Muscle of leg (tissue), 11 donors: ENCODE results near the gene BANP. TPM values are rescaled to one million over a fixed set of nuclear protein-coding genes. Genes with fewer than 3 reads are reported as not detected.

ENCODE experiments used
- DNase-seq: peaks from one replicate; pipeline ENCODE4 v3.0.0; 2013
- H3K27ac ChIP-seq: one replicate; pipeline ENCODE4 v1.5.1; 2013; ENCODE audit warnings: mild to moderate bottlenecking, low read length, control low read depth
- H3K27me3 ChIP-seq: one replicate; pipeline ENCODE4 v1.6.1; 2013; ENCODE audit warnings: low read length; ENCODE audit not compliant: control insufficient read depth, insufficient read depth
- H3K36me3 ChIP-seq: one replicate; pipeline ENCODE4 v1.6.1; 2013; ENCODE audit warnings: low read length; ENCODE audit not compliant: control insufficient read depth, insufficient read depth
- H3K4me1 ChIP-seq: one replicate; pipeline ENCODE4 v1.6.1; 2013; ENCODE audit warnings: low read length; ENCODE audit not compliant: control insufficient read depth, insufficient read depth
- H3K4me3 ChIP-seq: one replicate; pipeline ENCODE4 v1.5.1; 2013; ENCODE audit warnings: low read length, control low read depth
- H3K9me3 ChIP-seq: replicated peaks from 2 replicates; pipeline ENCODE4 v1.6.1; 2013; ENCODE audit warnings: low read depth, low read length; ENCODE audit not compliant: control insufficient read depth
- WGBS: methylation state at CpG from one replicate; pipeline ENCODE4 v1.1.5; 2013; ENCODE audit warnings: missing lambda C conversion rate; ENCODE audit not compliant: insufficient coverage; 5-methylcytosine and 5-hydroxymethylcytosine counted together
- polyA plus RNA-seq, 8 donors: library from polyadenylated mRNA; unstranded; fragments of 120-200 nt; gene quantifications; one replicate each; pipeline versions ENCODE4 v1.2.1 to v1.2.3, GENCODE V29; 2013; ENCODE audit warnings: inconsistent platforms in 1 of 8, low replicate concordance in 1 of 8; ENCODE audit not compliant: insufficient read length in 8 of 8, insufficient read depth in 1 of 8
- total RNA-seq: library from RNA; stranded (reverse); fragments of 120-200 nt; gene quantifications from one replicate; pipeline ENCODE4 v1.2.4, GENCODE V29; 2013

BANP gene
- total and polyA plus RNA-seq, 9 donors, result 11.2 to 18.9 (median 15.1) TPM

DNA sequence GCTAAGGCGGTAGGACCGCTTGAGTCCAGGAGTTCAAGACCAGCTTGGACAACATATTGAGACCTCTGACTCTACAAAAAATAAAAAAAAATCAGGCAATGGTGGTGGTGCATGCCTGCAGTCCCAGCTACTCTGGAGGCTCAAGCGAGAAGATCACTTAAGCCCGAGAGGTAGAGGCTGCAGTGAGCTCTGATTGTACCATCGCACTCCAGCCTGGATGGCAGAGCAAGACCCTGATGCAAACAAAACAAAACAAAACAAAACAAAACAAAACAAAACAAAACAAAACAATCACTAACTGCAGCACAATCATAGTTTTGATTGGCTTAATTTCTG lies 2.5 kb upstream of the BANP start:
- no peaks in the 10 kb centered on the region for H3K9me3 ChIP-seq
- peaks cover 26% of the 10 kb centered on the region for H3K4me1 ChIP-seq
- WGBS, result 80% methylated on average over 2 of the region's 5 CpGs
- H3K27ac ChIP-seq, result no peak overlapping the region
- H3K4me3 ChIP-seq, result no peak overlapping the region
- peaks cover 7% of the 10 kb centered on the region for H3K36me3 ChIP-seq
- no peaks in the 10 kb centered on the region for H3K27me3 ChIP-seq
- DNase-seq, result no peak

DNA sequence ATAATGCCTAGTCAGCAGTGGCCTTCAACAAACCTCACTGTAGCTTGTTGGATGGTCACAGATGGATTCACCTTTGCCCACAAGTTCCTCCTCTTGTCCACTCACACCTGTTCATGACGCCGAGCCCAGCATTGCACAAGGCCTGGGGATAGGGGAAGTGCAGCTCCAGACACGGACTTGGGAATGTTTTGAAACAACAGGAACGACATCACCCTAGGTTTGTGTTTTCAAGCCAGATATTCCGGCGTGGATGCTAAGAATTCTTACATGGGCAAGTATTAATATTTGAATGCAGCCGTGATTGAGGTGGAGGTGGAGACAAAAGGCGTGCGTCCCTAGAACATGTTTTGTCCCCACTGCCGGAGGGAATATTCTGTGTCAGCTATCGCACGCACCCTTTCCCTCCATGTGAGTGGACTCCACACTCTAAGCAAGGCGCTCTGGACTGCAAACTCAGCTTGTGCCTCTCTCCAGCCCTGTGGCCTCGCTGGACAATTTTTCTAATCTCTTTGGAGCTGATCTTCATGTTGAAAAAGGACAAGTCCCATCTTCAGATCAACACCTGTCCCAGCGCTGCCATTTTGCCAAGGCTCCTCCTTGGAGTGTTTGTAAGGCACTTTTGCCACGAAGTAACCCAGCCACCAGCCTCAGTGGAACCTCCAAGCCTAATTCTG lies 2.0 kb upstream of the BANP start:
- Histone ChIP-seq H3K4me3 (no peak overlapping the region), H3K4me1 (peaks cover 26% of the 10 kb centered on the region), H3K27ac (no peak overlapping the region), H3K36me3 (peaks cover 9% of the 10 kb centered on the region), H3K9me3 (no peaks in the 10 kb centered on the region), H3K27me3 (no peaks in the 10 kb centered on the region)
- 85% methylated on average over 14 of the region's 16 CpGs for WGBS
- DNase-seq, result peak; percentile 16

DNA sequence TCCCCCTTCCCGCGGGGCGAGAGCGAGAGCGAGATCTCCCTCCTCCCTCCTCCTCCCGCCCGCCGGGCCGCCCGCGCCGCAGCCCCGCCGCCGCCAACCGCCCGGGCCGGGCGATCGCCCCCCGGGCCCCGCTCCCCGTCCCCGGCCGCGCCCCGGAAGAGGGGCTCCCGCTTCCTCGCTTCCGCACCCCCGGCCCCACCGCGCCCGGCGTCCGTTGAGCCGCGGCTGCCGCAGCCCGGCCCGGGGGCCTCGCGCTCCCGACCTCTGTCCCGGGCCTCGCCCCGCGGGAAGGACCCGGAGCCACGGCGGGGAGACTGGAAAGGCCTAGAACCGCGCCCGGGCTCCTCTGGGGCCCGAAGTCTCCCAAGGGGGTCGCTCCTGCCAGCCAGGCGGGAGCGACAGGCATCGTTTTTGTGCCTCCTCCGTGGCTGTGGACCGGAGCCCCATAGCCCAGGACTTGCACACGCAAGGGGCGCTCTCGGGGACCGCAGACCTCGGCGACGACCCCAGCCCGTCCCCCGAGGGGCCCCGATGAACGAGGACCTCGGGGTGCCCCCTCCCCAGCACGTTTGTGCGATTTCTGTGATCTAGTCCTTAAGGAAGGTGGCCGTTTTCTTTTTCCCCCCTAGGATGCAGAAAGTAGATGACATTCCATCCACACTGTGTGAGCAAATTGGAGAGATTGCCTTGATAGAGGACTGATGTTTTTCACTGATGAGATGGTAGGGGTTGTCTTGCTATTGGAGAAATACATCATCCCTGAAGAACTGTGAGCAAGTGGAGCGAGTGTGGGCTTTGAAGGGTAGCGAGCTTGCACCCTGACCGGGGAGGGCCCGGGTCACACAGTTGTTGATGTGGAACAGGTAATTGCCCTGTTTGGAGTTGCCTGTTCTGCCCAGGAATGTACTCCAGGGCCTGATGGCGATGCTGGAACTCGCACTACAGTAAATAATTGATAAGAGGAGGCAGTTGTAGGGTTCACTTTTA lies 611 bp downstream of the BANP start:
- Histone ChIP-seq H3K9me3 (no peaks in the 10 kb centered on the region), H3K27me3 (no peaks in the 10 kb centered on the region), H3K27ac (peak overlapping the region; percentile 84), H3K36me3 (peaks cover 22% of the 10 kb centered on the region), H3K4me1 (peaks cover 35% of the 10 kb centered on the region), H3K4me3 (peak overlapping the region; percentile 80)
- peak; percentile 55 for DNase-seq
- WGBS, result 2% methylated on average over 78 of the region's 82 CpGs

DNA sequence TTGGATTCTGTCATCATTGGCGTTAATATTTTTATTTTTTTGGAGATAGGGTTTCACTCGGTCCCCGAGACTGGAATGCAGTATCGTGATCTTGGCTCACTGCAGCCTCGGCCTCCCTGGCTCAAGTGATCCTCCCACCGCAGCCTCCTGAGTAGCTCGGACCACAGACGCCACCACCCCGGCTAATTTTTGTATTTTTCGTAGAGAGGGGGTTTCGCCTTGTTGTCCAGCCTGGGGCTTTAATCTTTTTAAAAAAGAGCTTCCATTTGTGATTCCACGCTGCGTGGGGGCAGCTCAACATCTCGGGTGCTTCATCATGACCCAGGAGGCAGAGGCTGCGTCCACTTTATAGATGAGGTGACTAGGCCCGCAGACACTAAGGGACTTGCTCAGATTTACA lies 1.5 kb downstream of the BANP start:
- Histone ChIP-seq H3K4me3 (no peak overlapping the region), H3K27me3 (no peaks in the 10 kb centered on the region), H3K27ac (peak overlapping the region; percentile 84), H3K36me3 (peaks cover 30% of the 10 kb centered on the region), H3K4me1 (peaks cover 41% of the 10 kb centered on the region), H3K9me3 (no peaks in the 10 kb centered on the region)
- no peak for DNase-seq
- WGBS, result 83% methylated on average over 3 of the region's 16 CpGs

DNA sequence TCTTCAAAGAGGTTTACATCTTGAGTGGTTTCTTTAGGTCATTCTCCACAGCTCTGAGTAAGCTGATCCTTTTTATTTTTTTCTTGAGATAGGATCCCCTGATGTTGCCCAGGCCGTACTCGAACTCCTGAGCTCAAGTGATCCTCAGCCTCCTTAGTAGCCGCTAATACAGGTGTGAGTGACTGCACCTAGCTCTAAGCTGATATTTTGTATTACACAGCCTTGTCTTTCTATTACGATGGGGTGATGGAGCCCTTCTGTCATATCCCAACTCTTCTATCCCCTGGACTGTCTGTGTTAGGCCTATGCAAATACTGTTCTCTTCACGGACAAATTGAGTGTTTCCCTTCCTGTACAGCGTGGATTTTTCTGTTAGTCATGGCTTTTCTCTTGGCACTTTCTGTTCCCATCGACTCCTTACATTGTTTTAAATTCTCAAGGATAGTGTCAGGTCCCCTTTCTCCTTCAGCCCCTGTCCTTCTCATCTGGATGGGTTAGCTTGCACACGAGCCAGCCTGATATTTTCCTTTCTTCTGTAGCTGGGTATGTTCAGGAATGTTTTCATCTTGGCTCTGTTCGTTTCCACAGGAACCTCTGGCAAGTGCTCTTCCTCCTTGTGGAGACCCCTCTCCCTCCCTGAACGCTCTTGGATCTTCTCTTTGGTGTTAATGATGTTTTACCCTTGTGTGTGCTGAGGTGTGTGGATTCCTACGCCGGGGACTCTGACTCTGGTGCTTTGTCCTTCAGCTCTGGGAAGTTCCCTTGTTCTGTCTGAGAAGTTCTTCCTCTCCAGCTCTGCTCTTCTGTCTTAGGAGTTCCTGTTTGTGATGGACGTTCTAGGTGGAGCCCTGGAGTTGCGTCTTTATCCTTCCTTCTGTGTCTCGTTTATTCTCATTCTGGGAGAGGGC lies 2.3 kb downstream of the BANP start:
- Histone ChIP-seq H3K27me3 (no peaks in the 10 kb centered on the region), H3K4me1 (peaks cover 41% of the 10 kb centered on the region), H3K36me3 (peaks cover 32% of the 10 kb centered on the region), H3K4me3 (no peak overlapping the region), H3K9me3 (no peaks in the 10 kb centered on the region), H3K27ac (peak overlapping the region; percentile 69)
- no peak for DNase-seq
- WGBS, result 74% methylated on average over 3 of the region's 15 CpGs

DNA sequence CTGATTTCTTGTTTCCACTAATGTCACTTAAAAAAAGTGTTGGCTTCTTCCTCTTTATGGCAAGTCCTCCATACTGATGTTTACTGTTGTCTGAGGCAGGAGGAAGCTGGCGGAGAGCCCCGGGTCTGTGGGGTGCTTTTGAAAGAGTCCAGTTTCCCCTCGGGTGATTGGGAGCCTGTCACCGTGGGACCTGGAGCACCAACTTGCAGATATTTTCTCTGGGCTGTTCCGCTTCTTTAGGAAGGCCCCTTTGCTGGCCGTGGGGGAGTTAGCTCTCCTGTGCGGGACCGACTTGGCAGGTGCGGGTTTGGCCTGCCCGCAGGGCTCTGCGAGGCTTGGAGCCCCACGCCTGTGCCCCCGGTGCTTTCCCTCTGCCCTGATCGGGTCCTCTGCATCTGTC lies 3.1 kb downstream of the BANP start:
- Histone ChIP-seq H3K36me3 (peaks cover 32% of the 10 kb centered on the region), H3K27me3 (no peaks in the 10 kb centered on the region), H3K4me1 (peaks cover 41% of the 10 kb centered on the region), H3K4me3 (no peak overlapping the region), H3K9me3 (no peaks in the 10 kb centered on the region), H3K27ac (peak overlapping the region; percentile 69)
- DNase-seq, result no peak
- WGBS, result 62% methylated on average over 4 of the region's 14 CpGs

DNA sequence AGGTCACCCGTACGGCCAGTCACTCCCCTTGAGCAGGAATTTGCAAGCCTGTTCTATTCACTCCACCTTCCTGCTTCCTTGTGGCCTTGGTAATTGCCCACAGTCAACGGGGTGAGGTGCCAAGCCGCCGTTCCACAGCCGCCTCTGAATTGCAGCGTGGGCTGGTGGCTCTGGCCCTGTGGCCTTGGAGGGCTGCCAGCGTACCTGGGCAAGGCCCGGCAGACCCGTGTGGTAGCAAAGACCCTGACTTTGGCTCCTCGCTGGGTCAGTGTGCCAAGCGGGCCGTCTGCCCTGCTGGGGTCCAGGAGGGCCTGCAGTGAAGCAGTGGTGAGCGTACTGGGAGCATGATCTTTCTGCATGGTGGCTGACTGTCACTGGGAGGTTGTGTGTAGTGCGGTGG lies 3.6 kb downstream of the BANP start:
- no peak overlapping the region for H3K4me3 ChIP-seq
- H3K27ac ChIP-seq, result peak overlapping the region; percentile 69

DNA sequence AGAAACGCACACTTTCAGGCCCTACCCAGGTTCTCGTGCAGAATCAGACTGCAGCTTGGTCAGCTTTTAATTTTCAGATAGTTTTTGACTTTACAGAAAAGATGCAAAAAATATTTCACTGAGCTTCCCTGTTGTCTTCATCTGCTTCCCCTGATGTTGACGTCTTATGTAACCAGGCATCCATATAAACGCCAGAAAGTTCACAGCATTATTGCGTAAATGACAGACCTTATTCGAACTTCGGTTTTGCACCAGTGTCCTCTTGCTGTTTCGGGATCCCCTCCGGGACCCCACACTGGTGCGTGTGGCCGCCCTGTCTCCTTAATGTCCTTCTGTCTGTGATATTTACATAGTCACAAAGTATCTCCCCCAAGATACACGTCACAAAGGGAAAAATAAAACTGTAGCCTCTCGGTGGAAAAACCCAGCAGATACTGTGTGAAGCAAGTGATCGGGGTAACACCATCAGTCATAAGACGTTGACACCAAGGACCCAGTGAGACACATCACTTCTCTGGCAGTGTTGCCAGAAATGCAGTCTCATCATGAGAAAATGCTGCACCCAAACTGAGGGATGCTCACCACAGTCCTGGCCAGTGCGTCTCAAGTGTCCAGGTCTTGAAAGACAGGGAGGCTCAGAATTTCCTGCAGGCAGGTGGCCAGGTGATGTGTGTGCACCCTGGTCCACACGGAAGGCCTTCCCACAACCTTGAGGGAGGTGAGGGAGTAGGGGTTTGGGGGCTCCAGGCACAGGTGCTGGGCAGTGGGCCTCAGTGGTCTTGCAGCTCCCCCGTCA lies 4.3 kb downstream of the BANP start:
- Histone ChIP-seq H3K9me3 (no peaks in the 10 kb centered on the region), H3K4me3 (no peak overlapping the region), H3K36me3 (peaks cover 32% of the 10 kb centered on the region), H3K27me3 (no peaks in the 10 kb centered on the region), H3K27ac (peak overlapping the region; percentile 84), H3K4me1 (peaks cover 40% of the 10 kb centered on the region)
- 76% methylated on average over 16 of the region's 18 CpGs for WGBS
- DNase-seq, result no peak

More for the DNA sequence above, 3.6 kb downstream of the BANP start:
- WGBS, result 80% methylated on average over 13 of the region's 15 CpGs
- Histone ChIP-seq H3K36me3 (peaks cover 32% of the 10 kb centered on the region), H3K9me3 (no peaks in the 10 kb centered on the region), H3K27me3 (no peaks in the 10 kb centered on the region), H3K4me1 (peaks cover 41% of the 10 kb centered on the region)
- DNase-seq, result no peak

DNA sequence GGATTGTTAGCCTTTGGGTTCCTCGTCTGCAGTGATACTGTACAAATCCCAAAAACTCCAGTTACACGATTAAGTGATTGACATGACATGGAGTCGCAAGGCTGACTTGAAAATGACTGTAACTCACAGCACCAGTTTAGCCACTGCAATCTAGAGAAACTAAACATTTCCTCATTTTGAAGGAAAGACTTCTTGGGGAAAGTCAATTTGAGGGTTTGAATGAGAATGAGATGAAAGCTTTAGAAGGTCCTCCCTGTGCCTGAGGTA lies 4.8 kb downstream of the BANP start:
- WGBS, result no CpG with 5 or more reads among the region's 3 CpGs
- H3K36me3 ChIP-seq, result peaks cover 32% of the 10 kb centered on the region
- H3K27ac ChIP-seq, result peak overlapping the region; percentile 84
- H3K9me3 ChIP-seq, result no peaks in the 10 kb centered on the region
- no peaks in the 10 kb centered on the region for H3K27me3 ChIP-seq
- no peak overlapping the region for H3K4me3 ChIP-seq
- DNase-seq, result no peak
- peaks cover 38% of the 10 kb centered on the region for H3K4me1 ChIP-seq
